GM23248 (cell line): ENCODE measurements around the gene NFIC. TPM values are rescaled to one million over a fixed set of nuclear protein-coding genes. Genes with fewer than 3 reads are reported as not detected.

Experiments
- DNase-seq: peaks from one replicate; pipeline ENCODE4 v3.0.0-alpha.2; 2015
- H2AFZ ChIP-seq: fragments of 200-600 bp; sonication (generic); 2 replicates; pipeline ENCODE4 v1.6.1; 2016; ENCODE audit warnings: antibody characterized with exemption
- H3F3A ChIP-seq: fragments of 200-600 bp; sonication (generic); 2 replicates; pipeline ENCODE4 v1.6.1; 2016; ENCODE audit warnings: mild to moderate bottlenecking, antibody characterized with exemption, mixed run types; ENCODE audit not compliant: insufficient read depth
- H3K27ac ChIP-seq: fragments of 200-600 bp; sonication (generic); 2 replicates; pipeline ENCODE4 v1.5.1; 2016; ENCODE audit warnings: mild to moderate bottlenecking
- H3K27me3 ChIP-seq: fragments of 200-600 bp; sonication (generic); replicated peaks from 2 replicates; pipeline ENCODE4 v1.6.1; 2016; ENCODE audit warnings: mild to moderate bottlenecking; ENCODE audit not compliant: insufficient read depth
- H3K36me3 ChIP-seq: fragments of 200-600 bp; sonication (generic); 2 replicates; pipeline ENCODE4 v1.6.1; 2016; ENCODE audit warnings: low read depth, mild to moderate bottlenecking
- H3K4me1 ChIP-seq: fragments of 200-600 bp; sonication (generic); 2 replicates; pipeline ENCODE4 v1.6.1; 2016; ENCODE audit warnings: mild to moderate bottlenecking; ENCODE audit not compliant: insufficient read depth
- H3K4me2 ChIP-seq: fragments of 200-600 bp; sonication (generic); one replicate; pipeline ENCODE4 v1.6.1; 2016; ENCODE audit warnings: mild to moderate bottlenecking; ENCODE audit not compliant: unreplicated experiment
- H3K4me3 ChIP-seq: fragments of 200-600 bp; sonication (generic); 2 replicates; pipeline ENCODE4 v1.5.1; 2016; ENCODE audit warnings: mild to moderate bottlenecking
- H3K79me2 ChIP-seq: fragments of 200-600 bp; sonication (generic); 2 replicates; pipeline ENCODE4 v1.6.1; 2016; ENCODE audit warnings: mild to moderate bottlenecking; ENCODE audit not compliant: insufficient read depth
- H3K9ac ChIP-seq: fragments of 200-600 bp; sonication (generic); 2 replicates; pipeline ENCODE4 v1.6.1; 2016; ENCODE audit warnings: mild to moderate bottlenecking
- H3K9me2 ChIP-seq: fragments of 200-600 bp; sonication (generic); 2 replicates; pipeline ENCODE4 v1.6.1; 2016; ENCODE audit warnings: mixed run types, mild to moderate bottlenecking, moderate library complexity; ENCODE audit not compliant: insufficient read depth
- H3K9me3 ChIP-seq: fragments of 200-600 bp; sonication (generic); one replicate; pipeline ENCODE4 v1.6.1; 2017; ENCODE audit warnings: low read depth
- H4K20me1 ChIP-seq: fragments of 200-600 bp; sonication (generic); 2 replicates; pipeline ENCODE4 v1.6.0; 2016; ENCODE audit not compliant: insufficient read depth
- EZH2 ChIP-seq: fragments of 200-600 bp; sonication (generic); IDR thresholded peaks from 2 replicates; pipeline ENCODE4 v1.6.1; 2018; ENCODE audit warnings: antibody characterized with exemption, mild to moderate bottlenecking; ENCODE audit not compliant: insufficient read depth, poor library complexity, severe bottlenecking
- EZH2phosphoT487 ChIP-seq: fragments of 200-600 bp; sonication (generic); IDR thresholded peaks from 2 replicates; pipeline ENCODE4 v1.6.1; 2018; ENCODE audit warnings: antibody characterized with exemption, moderate library complexity, mild to moderate bottlenecking, low read depth; ENCODE audit not compliant: insufficient read depth
- WGBS, 2 experiments: methylation state at CpG; one replicate each; pipeline ENCODE4 v1.1.6; 2015 to 2017; ENCODE audit warnings: low lambda C conversion rate in 2 of 2, low coverage in 1 of 2; ENCODE audit errors: missing lambda C conversion rate in 2 of 2; 5-methylcytosine and 5-hydroxymethylcytosine counted together
- in situ Hi-C: fragments of 300-500 bp; cut with MboI; formaldehyde crosslinking; loops from 2 replicates; pipeline ENCODE4 v1.15.0; 2020
- polyA plus RNA-seq: library from polyadenylated mRNA; unstranded; fragments of >200 nt; fragmentation: Nextera tagmentation; extraction: Ambion mirVana; gene quantifications from 2 replicates; pipeline ENCODE4 v1.2.1, GENCODE V29; 2016
- total RNA-seq: library from RNA; depleted of rRNA; stranded (reverse); fragments of >200 nt; shearing (Covaris generic); gene quantifications from 2 replicates; pipeline ENCODE4 v1.2.3, GENCODE V29; 2014

Gene NFIC
- total and polyA plus RNA-seq, 2 experiments from 2014 or later = 50.4 to 108 TPM

- WGBS, 2 experiments = 55 to 60% methylated on average over 9 of the region's 9 CpGs
- Histone ChIP-seq H3K4me1 (peaks cover 5% of the 10 kb centered on the region), H2AFZ (no peak overlapping the region), H3K4me3 (no peak overlapping the region), H3F3A (no peaks in the 10 kb centered on the region), H3K4me2 (no peak overlapping the region), H3K36me3 (no peaks in the 10 kb centered on the region), H3K9me2 (no peaks in the 10 kb centered on the region), H3K27me3 (no peaks in the 10 kb centered on the region), H3K79me2 (no peaks in the 10 kb centered on the region), H3K27ac (no peak overlapping the region), H3K9me3 (no peaks in the 10 kb centered on the region), H3K9ac (no peak overlapping the region), H4K20me1 (no peaks in the 10 kb centered on the region)
- no peak for TF ChIP-seq EZH2phosphoT487
- no peak for TF ChIP-seq EZH2
- DNase-seq = peak; percentile 64
- in situ Hi-C loops = no loop called here
Observed at GRCh38 chr19:3350014-3350663, 16.2 kb upstream of the NFIC start.

GRCh38 chr19:3351702-3352447, 14.5 kb upstream of the NFIC start:
- H3K4me1 ChIP-seq = peaks cover 4% of the 10 kb centered on the region
- peaks cover 3% of the 10 kb centered on the region; the same call in 1 of the 2 replicates for H3F3A ChIP-seq
- in situ Hi-C loops = no loop called here
- no peaks in the 10 kb centered on the region for H3K27me3 ChIP-seq
- DNase-seq = no peak
- H4K20me1 ChIP-seq = no peaks in the 10 kb centered on the region
- no peak for TF ChIP-seq EZH2phosphoT487
- no peak for TF ChIP-seq EZH2
- H3K36me3 ChIP-seq = no peaks in the 10 kb centered on the region
- WGBS, 2 experiments = 77 to 79% methylated on average over 8 of the region's 8 CpGs
- no peaks in the 10 kb centered on the region for H3K9me3 ChIP-seq
- no peak overlapping the region for H3K9ac ChIP-seq
- H3K4me2 ChIP-seq = no peak overlapping the region
- no peak overlapping the region for H3K4me3 ChIP-seq
- no peak overlapping the region for H3K27ac ChIP-seq
- no peak overlapping the region for H2AFZ ChIP-seq
- H3K9me2 ChIP-seq = no peaks in the 10 kb centered on the region
- H3K79me2 ChIP-seq = no peaks in the 10 kb centered on the region

GRCh38 chr19:3353493-3353892, 12.9 kb upstream of the NFIC start:
- H2AFZ ChIP-seq = no peak overlapping the region
- H4K20me1 ChIP-seq = no peaks in the 10 kb centered on the region
- H3K4me1 ChIP-seq = no peaks in the 10 kb centered on the region
- DNase-seq = no peak
- no peaks in the 10 kb centered on the region for H3K79me2 ChIP-seq
- H3K9me2 ChIP-seq = no peaks in the 10 kb centered on the region
- H3K27me3 ChIP-seq = no peaks in the 10 kb centered on the region
- no peaks in the 10 kb centered on the region for H3K9me3 ChIP-seq
- H3K4me3 ChIP-seq = no peak overlapping the region
- no peak overlapping the region for H3K9ac ChIP-seq
- no peak overlapping the region for H3K27ac ChIP-seq
- no peaks in the 10 kb centered on the region for H3K36me3 ChIP-seq
- in situ Hi-C loops = no loop called here
- 70 to 72% methylated on average over 5 of the region's 5 CpGs for WGBS, 2 experiments
- peaks cover 10% of the 10 kb centered on the region; the same call in 1 of the 2 replicates for H3F3A ChIP-seq
- H3K4me2 ChIP-seq = no peak overlapping the region
- TF ChIP-seq EZH2 = no peak
- TF ChIP-seq EZH2phosphoT487 = no peak

- H3K9me2 ChIP-seq = no peaks in the 10 kb centered on the region
- 76 to 83% methylated on average over 2 of the region's 2 CpGs for WGBS, 2 experiments
- H3K9me3 ChIP-seq = no peaks in the 10 kb centered on the region
- H3K9ac ChIP-seq = no peak overlapping the region
- no peaks in the 10 kb centered on the region for H3K36me3 ChIP-seq
- in situ Hi-C loops = no loop called here
- H3K27ac ChIP-seq = no peak overlapping the region
- no peak overlapping the region for H2AFZ ChIP-seq
- H4K20me1 ChIP-seq = no peaks in the 10 kb centered on the region
- H3K4me2 ChIP-seq = no peak overlapping the region
- H3K4me1 ChIP-seq = no peaks in the 10 kb centered on the region
- peak; percentile 16 for DNase-seq
- peaks cover 10% of the 10 kb centered on the region; the same call in 1 of the 2 replicates for H3F3A ChIP-seq
- no peak overlapping the region for H3K4me3 ChIP-seq
- peaks cover 16% of the 10 kb centered on the region for H3K79me2 ChIP-seq
- no peak for TF ChIP-seq EZH2
- TF ChIP-seq EZH2phosphoT487 = no peak
- no peaks in the 10 kb centered on the region for H3K27me3 ChIP-seq
Observed at GRCh38 chr19:3356805-3357204, 9.6 kb upstream of the NFIC start.
